Osteocyte (in vitro differentiated cells): ENCODE data around the gene ERI3. TPM values are rescaled to one million over a fixed set of nuclear protein-coding genes. Genes with fewer than 3 reads are reported as not detected.
A peak's percentile ranks its signal among the peaks of the same experiment; 100 is the strongest.

Experiments
- DNase-seq: peaks from one replicate; pipeline ENCODE4 v3.0.0; 2021; ENCODE audit warnings: mixed read lengths; ENCODE audit not compliant: unreplicated experiment; ENCODE audit errors: extremely low spot score
- H3K27ac Mint-ChIP-seq: one replicate; pipeline ENCODE4 v1.8.0; 2021; ENCODE audit warnings: mild to moderate bottlenecking, mixed read lengths; ENCODE audit not compliant: unreplicated experiment
- H3K27me3 Mint-ChIP-seq: one replicate; pipeline ENCODE4 v1.8.0; 2021; ENCODE audit warnings: mixed read lengths; ENCODE audit not compliant: unreplicated experiment
- H3K36me3 Mint-ChIP-seq: one replicate; pipeline ENCODE4 v1.8.0; 2021; ENCODE audit warnings: mixed read lengths; ENCODE audit not compliant: unreplicated experiment
- H3K4me1 Mint-ChIP-seq: one replicate; pipeline ENCODE4 v1.8.0; 2021; ENCODE audit warnings: mixed read lengths; ENCODE audit not compliant: unreplicated experiment
- H3K4me3 Mint-ChIP-seq: one replicate; pipeline ENCODE4 v1.8.0; 2021; ENCODE audit warnings: mild to moderate bottlenecking, moderate library complexity, mixed read lengths; ENCODE audit not compliant: unreplicated experiment
- H3K9me3 Mint-ChIP-seq: one replicate; pipeline ENCODE4 v1.8.0; 2021; ENCODE audit warnings: mixed read lengths; ENCODE audit not compliant: unreplicated experiment
- total RNA-seq: library from RNA; stranded (reverse); gene quantifications from 2 replicates; pipeline ENCODE4 v1.2.1, GENCODE V29; 2021
- TF ChIP-seq, protein P1 (sequence below): fragments of 200-600 bp; sonication (generic); IDR thresholded peaks from 2 replicates; pipeline ENCODE4 v1.5.0; 2021; ENCODE audit warnings: antibody characterized with exemption, mild to moderate bottlenecking, moderate library complexity

Gene ERI3
- total RNA-seq, 1 donor from 2014 or later: 58.6 TPM

DNA sequence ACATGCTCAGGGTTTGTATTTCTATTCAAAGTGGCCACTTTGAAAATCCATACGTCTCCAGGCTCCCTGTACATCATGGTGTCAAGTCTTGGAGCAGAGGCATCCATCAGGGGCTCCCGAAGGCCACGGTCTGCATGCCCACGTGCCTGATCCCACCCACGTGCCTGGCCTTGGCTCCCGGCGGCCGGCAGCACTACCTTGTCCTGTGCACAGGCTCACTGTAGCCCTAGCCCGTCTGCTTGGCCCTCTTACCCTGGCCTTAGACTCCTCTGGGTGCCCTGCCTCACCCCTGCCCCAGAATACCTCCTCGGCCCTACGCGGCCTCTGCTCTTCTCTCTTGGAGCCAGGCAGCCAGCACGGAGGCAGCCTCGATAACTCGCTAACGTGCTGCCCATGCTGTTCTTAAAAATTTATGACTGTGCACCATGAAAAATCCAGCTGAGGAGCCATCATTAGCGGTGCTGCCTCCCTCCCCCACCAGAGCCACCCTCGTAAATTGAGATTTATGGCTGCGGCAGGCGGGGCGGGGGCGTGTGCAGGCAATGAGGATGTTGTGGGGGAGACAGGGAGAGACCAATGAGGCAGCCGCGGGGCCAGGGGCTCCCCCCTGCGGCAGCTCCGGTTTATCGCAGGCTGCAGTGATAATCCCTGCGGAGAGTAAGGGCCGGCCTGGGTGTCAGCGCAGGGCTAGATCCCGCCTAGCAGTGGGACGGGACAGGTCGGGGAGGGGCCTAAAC lies 117.2 kb downstream of the ERI3 start:
- Mint-ChIP-seq H3K9me3 (no peaks in the 10 kb centered on the region), H3K27ac (no peak overlapping the region), H3K36me3 (peaks cover 9% of the 10 kb centered on the region), H3K27me3 (no peaks in the 10 kb centered on the region), H3K4me3 (no peak overlapping the region), H3K4me1 (peaks cover 24% of the 10 kb centered on the region)
- TF ChIP-seq, protein P1, sequence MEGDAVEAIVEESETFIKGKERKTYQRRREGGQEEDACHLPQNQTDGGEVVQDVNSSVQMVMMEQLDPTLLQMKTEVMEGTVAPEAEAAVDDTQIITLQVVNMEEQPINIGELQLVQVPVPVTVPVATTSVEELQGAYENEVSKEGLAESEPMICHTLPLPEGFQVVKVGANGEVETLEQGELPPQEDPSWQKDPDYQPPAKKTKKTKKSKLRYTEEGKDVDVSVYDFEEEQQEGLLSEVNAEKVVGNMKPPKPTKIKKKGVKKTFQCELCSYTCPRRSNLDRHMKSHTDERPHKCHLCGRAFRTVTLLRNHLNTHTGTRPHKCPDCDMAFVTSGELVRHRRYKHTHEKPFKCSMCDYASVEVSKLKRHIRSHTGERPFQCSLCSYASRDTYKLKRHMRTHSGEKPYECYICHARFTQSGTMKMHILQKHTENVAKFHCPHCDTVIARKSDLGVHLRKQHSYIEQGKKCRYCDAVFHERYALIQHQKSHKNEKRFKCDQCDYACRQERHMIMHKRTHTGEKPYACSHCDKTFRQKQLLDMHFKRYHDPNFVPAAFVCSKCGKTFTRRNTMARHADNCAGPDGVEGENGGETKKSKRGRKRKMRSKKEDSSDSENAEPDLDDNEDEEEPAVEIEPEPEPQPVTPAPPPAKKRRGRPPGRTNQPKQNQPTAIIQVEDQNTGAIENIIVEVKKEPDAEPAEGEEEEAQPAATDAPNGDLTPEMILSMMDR: peak; percentile 40
- DNase-seq: no peak

DNA sequence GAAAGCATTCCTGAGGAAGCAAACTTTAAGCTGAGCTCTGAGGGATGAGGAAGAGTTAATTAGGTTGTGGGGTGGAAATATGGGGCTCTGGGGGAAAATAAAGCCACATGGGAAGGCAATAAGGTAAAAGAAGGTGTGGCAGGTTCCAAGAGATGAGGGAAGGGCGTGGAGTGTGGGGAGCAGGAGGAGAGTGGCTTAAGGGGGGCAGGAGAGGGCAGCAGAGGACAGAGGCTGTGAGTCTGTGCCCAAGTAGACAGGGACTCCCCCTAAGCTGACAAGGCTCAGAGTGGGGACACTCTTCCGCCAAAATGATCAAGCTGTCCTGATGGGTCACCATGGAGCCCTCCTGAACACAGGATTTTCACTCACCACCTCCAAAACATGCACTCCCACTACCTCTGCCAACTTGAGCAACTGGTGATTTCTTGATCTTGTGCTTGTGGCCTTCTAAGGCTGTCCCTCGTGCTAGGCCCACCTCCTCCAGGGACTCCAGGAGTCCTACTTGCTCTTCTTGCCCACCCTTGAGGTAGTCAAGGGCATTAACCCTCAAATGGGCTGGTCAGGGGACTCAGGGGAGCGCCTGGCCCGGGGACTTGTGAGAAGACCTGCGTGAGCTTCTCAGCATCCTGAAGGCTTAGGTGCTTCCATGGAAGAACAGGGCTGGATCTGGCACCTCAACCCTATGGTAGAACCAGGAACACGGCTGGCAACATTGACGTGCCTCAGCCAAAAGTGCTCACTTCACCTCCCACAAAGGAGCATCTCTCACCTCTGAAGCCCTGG lies 118.4 kb downstream of the ERI3 start:
- Mint-ChIP-seq H3K4me1 (peaks cover 24% of the 10 kb centered on the region), H3K9me3 (no peaks in the 10 kb centered on the region), H3K36me3 (peaks cover 12% of the 10 kb centered on the region), H3K4me3 (no peak overlapping the region), H3K27me3 (no peaks in the 10 kb centered on the region), H3K27ac (no peak overlapping the region)
- TF ChIP-seq, protein P1: no peak
- no peak for DNase-seq

DNA sequence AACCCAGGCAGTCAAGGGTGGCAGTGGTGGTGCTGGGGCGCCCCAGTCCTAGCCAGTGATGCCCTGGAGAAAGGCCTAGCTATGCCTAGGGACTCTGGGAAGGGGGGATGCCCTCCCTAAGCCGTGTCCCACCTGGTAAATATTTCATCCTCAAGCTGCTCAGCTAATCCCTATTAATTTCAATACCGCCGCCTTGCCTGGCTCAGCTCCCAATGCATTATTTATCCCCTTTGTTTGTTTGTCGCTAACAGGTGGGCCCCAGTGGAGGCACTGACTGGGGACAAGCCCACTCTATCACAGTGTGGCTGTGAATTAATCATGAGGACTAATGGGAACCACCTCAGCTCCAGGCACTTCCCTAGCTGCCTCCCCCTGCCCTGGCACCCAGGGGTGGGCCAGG lies 119.2 kb downstream of the ERI3 start:
- TF ChIP-seq, protein P1: no peak
- no peak overlapping the region for H3K4me3 Mint-ChIP-seq
- H3K27ac Mint-ChIP-seq: no peak overlapping the region
- H3K36me3 Mint-ChIP-seq: peaks cover 12% of the 10 kb centered on the region
- no peak for DNase-seq
- peaks cover 20% of the 10 kb centered on the region for H3K4me1 Mint-ChIP-seq
- no peaks in the 10 kb centered on the region for H3K27me3 Mint-ChIP-seq
- no peaks in the 10 kb centered on the region for H3K9me3 Mint-ChIP-seq

DNA sequence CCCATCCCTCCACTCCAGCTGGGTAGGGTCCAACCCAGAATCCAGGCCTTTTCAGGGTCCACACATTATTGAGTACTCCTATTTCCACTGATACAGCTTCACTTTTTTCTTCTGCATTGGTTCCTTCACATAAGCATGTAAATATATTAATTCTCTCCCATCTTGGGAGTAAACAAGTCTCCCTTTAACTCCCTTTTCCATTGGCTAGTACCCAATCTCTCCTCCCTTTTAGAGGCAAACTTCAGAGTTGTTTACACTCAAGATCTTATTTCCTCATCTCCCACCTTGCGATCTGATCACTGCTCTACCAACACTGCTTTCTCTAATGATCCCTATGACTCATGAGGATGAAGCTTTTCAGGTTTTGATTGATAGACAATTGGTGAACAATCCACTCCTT lies 121.5 kb downstream of the ERI3 start:
- H3K9me3 Mint-ChIP-seq: no peaks in the 10 kb centered on the region
- peaks cover 1% of the 10 kb centered on the region for H3K4me1 Mint-ChIP-seq
- H3K4me3 Mint-ChIP-seq: no peak overlapping the region
- H3K27ac Mint-ChIP-seq: no peak overlapping the region
- TF ChIP-seq, protein P1: no peak
- peaks cover 16% of the 10 kb centered on the region for H3K36me3 Mint-ChIP-seq
- no peaks in the 10 kb centered on the region for H3K27me3 Mint-ChIP-seq
- no peak for DNase-seq

DNA sequence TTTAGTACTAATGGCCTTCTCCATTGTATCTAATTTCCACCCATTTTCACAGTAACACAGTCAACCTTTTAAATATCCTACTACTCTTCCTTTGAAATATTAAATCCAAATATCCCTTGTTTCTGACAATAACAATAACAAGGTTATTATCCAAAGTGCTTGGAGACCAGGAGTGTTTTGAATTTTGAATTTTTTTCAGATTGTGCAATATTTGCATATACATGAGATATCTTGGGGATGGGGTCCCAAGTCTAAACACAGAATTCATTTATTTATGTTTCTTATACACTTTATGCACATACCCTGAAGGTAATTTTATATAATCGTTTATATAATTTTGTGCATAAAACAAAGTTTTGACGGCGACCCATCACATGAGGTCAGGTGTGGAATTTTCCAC lies 124.3 kb downstream of the ERI3 start:
- H3K36me3 Mint-ChIP-seq: peaks cover 16% of the 10 kb centered on the region
- H3K4me3 Mint-ChIP-seq: no peak overlapping the region
- no peaks in the 10 kb centered on the region for H3K9me3 Mint-ChIP-seq
- no peaks in the 10 kb centered on the region for H3K27me3 Mint-ChIP-seq
- no peak for DNase-seq
- no peak overlapping the region for H3K27ac Mint-ChIP-seq
- TF ChIP-seq, protein P1: no peak
- no peaks in the 10 kb centered on the region for H3K4me1 Mint-ChIP-seq
